NCI-H2196 (cell line): ENCODE data around the gene AJM1.
"Not testable (repeated sequence)": the region's sequence is repeated elsewhere in the genome, so short reads cannot be mapped to it uniquely, and the experiment has no call there.

Experiments used
- DNase-seq: peaks from one replicate; lab custom pipeline; 2025; ENCODE audit not compliant: unreplicated experiment; lab: John Stamatoyannopoulos, UW

AJM1 gene

DNA sequence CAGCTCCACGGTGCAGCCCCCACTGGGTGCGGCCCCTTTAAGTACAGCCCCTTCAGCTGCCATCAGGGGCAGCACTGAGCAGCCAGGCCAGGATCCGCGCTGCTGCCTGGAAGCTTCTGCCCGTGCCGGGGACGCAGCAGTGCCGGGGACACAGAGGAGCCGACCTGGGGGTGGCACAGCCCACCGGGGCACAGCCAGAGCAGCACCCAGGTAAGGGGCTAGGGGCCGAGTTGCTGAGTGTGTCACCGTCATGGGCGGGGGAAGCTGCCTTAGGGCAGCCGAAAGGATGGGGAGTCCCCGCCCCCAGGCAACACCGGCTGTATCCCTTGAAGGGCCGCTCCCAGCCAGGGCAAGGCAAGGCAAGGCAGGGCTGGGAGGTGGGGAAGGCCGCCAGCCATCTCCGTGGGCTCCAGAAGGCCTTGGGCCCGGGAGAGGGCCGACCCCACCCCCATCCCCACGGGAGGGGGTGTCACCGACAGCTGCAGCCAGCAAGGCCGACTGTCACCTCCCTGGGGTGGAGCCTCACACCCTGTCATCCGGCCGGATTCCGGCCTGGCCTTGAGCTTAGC is at the start of gene AJM1:
Gene AJM1 (plus strand): TSS at position 99 of the 569 bp plus-strand sequence. CDS start 1,937 bp downstream, outside the sequence.
- DNase-seq = peak; percentile 71

DNA sequence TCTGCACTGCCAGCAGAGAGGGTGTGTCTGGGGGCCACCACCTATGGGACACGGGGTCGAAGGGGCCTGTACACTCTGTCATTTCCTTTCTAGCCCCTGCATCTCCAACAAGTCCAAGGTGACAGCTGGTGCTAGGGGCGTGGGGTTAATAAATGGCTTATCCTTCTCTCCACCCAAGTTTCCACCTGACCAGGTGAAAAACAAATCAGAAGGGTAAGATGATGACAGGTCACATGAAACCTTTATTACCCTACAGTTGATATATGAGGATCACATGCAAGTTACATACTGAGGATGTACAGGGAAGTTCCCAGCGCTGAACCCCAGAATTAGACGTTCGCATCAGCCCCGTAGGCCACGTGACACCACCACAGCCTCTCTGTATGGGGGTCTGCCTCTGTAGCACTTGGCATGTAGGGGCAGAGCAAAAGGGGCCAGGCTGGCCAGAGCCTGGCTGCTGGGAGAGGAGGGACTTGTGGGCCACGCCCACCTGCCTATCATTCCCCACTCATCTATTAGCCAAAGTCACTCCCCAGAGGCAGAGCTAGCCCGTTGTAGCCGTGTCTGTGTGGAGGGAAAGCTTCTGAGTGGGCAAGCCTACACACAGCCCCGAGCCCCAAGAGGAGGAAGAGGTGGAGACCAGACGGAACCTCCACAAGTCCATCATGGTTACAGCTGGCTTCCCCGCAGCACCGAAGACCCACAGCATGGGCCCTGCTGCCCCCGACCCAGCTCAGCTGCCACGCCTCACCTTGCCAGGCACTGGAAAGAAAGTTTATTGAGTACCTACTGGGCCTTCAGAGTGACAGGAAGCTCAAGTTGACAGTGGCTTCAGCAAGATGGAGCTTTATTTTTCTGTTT is 49.0 kb upstream of the AJM1 start:
- DNase-seq = no peak

DNA sequence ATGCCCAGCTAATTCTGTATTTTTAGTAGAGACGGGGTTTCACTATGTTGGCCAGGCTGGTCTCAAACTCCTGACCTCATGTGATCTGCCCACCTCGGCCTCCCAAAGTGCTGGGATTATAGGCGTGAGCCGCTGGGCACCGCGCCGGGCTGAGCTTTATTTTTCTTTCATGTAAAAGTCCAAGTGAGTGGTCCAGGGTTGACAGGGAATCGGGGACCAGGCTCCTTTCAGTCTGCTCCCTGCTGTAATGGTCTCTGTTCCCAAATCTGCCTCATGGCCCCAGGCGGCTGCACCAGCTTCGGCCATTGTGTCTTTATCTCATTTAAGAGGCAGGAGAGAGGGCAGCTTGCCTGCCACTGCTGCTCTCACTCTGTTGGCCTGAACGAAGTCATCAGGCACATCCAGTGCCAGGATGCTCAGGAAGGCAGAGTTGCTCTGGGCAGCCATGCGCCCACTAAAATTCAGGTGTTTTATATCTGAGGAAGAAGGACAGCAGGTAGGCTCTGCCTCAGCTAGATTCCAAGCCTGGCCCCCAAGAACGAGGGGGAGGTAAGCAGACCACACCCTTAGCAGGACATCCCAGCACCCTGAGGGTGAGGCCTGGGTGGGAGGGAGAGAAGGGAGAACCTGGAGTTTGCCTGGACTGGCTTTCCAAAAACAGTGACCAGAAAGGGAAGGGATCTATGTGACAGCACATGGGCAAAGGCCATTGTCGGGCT is 47.8 kb upstream of the AJM1 start:
- no peak for DNase-seq

DNA sequence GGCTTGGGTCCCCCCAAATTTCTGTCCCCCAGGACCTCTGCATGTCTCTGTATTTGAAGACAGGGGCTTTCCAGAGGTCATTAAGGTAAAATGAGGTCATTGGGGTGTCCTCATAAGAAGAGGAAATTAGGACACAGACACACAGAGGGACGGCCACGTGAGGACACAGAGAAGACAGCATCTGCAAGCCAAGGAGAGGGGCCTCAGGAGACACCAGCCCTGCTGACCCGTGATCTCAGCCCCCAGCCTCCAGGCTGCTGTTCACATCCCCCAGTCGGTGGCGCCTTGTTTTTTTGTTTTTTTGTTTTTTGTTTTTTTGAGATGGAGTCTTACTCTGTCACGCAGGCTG is 47.3 kb upstream of the AJM1 start:
- DNase-seq = no peak

GRCh38 chr9:136796238-136796774 is 46.0 kb upstream of the AJM1 start, which contains the start of gene CCDC183:
Gene CCDC183 (plus strand): TSS chr9:136796338. CDS start chr9:136796398, 60 bp downstream.
- no peak for DNase-seq

GRCh38 chr9:136796775-136797347 is 45.4 kb upstream of the AJM1 start:
- not testable (repeated sequence) for DNase-seq

GRCh38 chr9:136798708-136799078 is 43.6 kb upstream of the AJM1 start:
- no peak for DNase-seq

DNA sequence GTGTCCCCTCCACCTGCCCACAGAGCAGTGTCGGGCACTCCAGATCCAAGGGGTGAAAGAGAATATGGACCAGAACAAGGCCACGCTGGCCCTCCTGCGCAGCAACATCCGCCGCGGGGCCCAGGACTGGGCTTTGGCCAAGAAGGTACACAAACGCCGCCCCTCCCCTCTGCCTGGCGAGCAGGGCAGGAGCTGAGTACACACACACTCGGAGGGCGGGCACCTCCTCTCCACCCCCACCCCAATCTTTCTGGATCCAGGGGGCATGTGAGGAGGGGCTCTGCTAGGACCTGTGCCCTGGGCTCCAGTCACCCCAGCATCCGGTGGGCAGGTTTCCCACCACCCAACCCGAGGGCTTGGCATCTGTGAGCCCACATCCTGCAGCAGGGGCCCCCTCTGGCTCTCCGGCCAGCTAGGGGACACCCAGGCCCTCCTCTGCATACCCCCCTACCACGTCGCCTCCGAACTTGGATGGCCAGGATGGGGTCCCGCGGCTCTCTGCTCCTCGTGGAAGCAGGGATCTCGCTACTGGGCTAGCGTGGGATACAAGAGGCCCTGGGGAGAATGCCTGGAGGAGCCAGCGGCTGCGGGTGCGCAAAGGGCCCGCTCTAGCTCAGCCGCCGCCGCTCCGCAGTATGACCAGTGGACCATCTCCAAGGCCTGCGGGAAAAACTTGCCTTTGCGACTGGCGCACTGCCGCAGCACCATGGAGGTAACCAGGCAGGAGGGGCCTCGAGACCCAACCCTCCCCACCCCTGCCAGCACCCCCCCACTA is 43.0 kb upstream of the AJM1 start:
- DNase-seq = peak; percentile 68

DNA sequence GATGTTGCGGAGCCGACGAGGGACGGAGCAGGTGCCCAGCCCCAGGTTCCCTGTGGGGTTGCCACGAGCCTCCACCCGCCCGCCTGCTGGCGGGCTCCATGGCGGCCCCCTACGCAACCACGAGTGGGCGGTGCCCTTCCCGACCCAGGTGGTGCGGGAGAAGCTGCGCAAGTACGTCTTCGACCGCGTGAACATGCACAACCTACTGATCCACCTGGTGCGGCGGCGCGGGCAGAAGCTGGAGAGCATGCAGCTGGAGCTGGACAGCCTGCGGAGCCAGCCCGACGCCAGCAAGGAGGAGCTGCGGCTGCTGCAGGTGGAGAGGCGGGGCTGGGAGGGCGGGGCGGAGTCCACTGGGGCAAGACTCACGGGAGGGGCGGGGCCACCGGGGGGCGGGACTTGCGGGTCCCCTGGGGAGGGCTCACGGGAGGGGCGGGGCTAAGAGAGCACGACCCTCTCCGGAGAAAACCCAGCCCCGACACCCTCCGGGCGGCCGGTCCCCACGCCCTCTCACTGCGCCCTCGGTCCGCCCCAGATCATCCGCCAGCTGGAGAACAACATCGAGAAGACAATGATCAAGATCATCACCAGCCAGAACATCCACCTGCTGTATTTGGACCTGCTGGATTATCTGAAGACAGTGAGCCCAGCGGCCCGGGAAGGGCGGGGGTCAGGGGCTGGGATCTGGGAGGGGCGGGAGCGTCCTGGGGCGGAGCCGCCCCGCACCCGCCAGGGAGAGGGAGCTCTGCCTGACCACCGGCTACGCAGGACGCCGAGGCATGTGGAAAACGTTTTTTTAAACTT is 42.2 kb upstream of the AJM1 start:
- peak; percentile 93 for DNase-seq

DNA sequence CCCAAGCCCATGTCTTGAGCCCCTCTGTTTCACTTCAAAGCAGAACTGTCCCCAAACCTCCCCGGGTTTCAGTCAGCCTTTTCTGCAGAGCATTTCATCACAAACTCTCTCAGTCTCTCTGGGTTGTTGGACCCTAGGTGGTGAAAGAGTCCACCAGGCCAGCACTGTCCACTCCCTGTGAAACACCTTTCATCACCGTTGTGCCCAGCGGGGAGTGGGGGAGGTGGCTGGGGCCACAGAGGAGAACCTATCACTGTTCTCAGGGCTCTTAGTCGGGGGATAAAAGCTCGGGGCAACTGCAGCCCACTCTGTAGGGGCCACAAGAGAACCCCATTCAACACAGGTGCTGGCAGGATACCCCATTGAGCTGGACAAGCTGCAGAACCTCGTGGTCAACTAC is 40.0 kb upstream of the AJM1 start:
- DNase-seq = no peak

DNA sequence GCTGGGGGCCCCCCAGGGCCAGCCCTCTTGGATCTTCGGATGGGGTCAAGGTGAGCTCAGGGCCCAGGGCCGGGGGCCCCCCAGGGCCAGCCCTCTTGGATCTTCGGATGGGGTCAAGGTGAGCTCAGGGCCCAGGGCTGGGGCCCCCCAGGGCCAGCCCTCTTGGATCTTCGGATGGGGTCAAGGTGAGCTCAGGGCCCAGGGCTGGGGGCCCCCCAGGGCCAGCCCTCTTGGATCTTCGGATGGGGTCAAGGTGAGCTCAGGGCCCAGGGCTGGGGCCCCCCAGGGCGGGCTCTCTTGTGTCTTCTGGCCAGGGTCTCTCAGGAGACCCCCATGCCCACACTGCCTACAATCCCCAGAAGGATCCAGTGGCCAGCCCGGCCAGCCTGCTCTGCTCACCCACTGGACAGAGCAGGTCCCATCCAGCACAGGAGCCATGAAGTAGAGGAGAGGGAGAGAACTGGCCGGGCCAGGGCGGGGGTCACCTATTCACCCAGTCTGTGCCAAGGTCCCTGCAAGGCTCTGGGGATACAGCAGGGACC is 39.2 kb upstream of the AJM1 start:
- DNase-seq = not testable (repeated sequence)

DNA sequence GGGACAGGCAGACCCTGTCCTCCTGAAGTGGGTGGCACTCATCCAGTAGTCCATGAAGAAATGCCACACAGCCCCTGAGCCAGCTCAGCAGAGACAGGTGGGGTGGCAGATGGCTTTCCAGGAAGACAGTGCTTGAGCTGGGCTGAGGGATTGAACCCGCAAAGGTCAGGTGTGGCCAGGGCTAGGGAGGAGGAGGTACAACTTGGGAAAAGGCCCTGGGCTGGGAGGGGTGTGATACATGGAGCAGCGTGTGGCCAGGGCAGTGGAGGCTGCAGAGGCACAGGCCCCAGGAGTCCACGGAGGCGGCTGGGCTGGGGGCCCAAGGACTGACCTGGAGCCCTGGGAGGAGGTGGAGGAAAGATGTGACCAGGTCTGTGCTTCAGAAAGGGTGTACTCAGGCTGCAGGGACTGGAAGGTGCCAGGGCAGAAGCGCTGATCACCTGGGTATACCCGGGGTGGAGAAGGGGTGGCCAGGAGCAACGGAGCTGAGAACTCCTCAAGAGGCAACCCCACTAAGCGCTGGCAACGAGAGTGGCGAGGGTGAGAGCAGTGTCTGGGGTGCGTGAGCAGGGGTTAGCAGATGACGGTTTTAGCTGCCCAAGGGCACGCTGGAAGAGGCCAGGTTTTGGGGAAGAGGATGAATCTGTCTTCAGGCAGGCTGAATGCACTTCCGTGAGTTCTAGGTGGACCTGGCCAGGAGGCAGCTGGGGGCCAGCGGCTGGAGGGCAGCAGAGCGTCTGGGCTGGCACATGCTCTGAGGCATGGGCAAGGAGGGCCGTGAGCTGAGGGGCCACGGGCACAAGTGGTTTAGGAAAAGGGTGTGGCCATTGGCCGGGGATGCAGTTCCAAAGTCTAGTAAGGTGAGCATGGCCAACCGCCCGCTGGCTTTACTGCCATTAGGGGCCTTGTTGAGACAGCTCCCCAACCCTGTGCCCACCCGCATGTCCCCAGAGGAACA is 38.4 kb upstream of the AJM1 start:
- no peak for DNase-seq

DNA sequence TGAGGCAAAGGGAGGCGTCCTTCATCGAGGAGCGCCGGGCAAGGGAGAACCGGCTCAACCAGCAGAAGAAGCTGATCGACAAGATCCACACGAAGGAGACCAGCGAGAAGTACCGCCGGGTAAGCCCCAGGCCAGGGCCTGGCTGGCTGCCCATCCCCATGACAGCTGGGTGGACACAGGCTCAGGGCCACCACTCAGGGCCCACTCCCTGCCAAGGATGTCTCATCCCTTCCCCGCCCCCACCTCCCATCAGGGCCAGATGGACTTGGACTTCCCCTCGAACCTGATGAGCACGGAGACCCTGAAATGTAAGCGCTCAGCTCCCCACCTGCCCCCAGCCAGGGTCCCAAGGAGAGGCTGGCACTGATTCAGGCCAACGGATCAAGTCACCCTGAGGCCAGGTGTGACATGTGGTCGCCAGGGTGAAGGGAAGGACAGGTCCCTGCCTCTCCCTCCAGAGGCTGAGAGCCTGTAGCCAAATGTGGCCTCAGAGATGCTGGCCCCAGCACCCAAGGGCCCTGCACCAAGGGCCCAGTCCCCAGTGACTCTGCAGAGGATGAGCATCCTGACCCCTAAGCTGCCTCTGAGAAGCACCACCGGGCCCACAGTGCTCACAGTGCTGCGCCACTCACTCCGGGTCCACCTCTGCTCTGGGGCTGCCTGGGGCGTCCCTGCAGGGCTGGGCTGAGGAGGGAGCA is 37.6 kb upstream of the AJM1 start:
- DNase-seq = no peak

GRCh38 chr9:136805207-136805740 is 37.0 kb upstream of the AJM1 start:
- DNase-seq = no peak

GRCh38 chr9:136806067-136806466 is 36.2 kb upstream of the AJM1 start:
- DNase-seq = no peak

GRCh38 chr9:136806631-136807201 is 35.6 kb upstream of the AJM1 start:
- DNase-seq = no peak
